ENCODE results near the gene BST1. TPM values are rescaled to one million over a fixed set of nuclear protein-coding genes. Genes with fewer than 3 reads are reported as not detected.

BST1 gene
- 248 TPM for total RNA-seq (2013)
- polyA plus RNA-seq (100 to 1,000 TPM; 140 to 297 (median 266) TPM), polyA minus RNA-seq (108 and 189 TPM in 2 replicates), total RNA-seq (10.2 to 141 (median 99.6) reads per million in 11 experiments)

DNA sequence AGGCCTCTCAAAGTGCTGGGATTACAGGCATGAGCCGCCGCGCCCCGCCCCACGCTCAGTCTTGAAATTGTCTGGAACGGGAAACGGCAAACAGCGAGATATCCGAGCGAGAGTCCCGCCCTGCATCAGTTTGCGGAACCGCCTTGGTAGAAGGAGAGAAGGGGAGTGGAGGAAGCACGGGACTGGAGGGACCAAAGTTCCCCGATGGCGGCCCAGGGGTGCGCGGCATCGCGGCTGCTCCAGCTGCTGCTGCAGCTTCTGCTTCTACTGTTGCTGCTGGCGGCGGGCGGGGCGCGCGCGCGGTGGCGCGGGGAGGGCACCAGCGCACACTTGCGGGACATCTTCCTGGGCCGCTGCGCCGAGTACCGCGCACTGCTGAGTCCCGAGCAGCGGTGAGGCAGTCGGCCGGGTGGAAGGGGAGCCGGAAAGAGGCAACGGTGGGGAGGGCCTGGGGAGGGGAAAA is at the start of gene BST1:
Gene BST1, plus strand, starts transcription at position 125 of the 463 bp plus-strand sequence. Its CDS starts 80 bp downstream, at position 205.
- DNase-seq, result peak; percentile 93 to 96 (median 94)
- Histone ChIP-seq H3K9ac (ENCODE audit: insufficient read depth, low read length, poor library complexity, severe bottlenecking) (peak within 1 kb of the TSS; percentile 79), H4K20me1 (ENCODE audit: insufficient read depth, low read length) (peaks cover 21% of the 10 kb centered on the region), H3K4me1 (ENCODE audit: control insufficient read depth in 1 of 2, insufficient read depth in 2 of 2, low read length in 2 of 2) (peaks cover 68 to 81% of the 10 kb centered on the region in 2 donors), H3K79me2 (ENCODE audit: insufficient read depth, low read length) (peaks cover 68% of the 10 kb centered on the region), H3K36me3 (replicated peaks in 1 of 2; ENCODE audit: control insufficient read depth in 1 of 2, insufficient read depth in 2 of 2, low read length in 2 of 2) (peaks cover 25 to 30% of the 10 kb centered on the region in 2 donors), H3K9me3 (replicated peaks in 1 of 2; ENCODE audit: control insufficient read depth in 1 of 2, insufficient read depth in 1 of 2, low read length in 2 of 2) (no peaks in the 10 kb centered on the region), H3K27me3 (ENCODE audit: control insufficient read depth in 2 of 2, insufficient read depth in 2 of 2, low read length in 2 of 2) (no peaks in the 10 kb centered on the region), H3K4me3 (replicated peaks in 1 of 3; ENCODE audit: low read depth in 2 of 3, low read length in 3 of 3) (peak within 1 kb of the TSS; percentile 60 to 92 (median 63)), H2AFZ (ENCODE audit: insufficient read depth, low read depth, low read length, poor library complexity, severe bottlenecking) (peak within 1 kb of the TSS; percentile 75), H3K4me2 (replicated peaks; ENCODE audit: extremely low read depth, low read length, poor library complexity, severe bottlenecking) (peak within 1 kb of the TSS; percentile 93), H3K27ac (ENCODE audit: low read depth in 1 of 2, low read length in 2 of 2) (peak within 1 kb of the TSS; percentile 70 to 87)
- H3K4me3 Mint-ChIP-seq, result peak within 1 kb of the TSS; percentile 87 to 97
- H3K27me3 Mint-ChIP-seq (ENCODE audit: low read depth in 3 of 3), result peaks cover 0 to 1% (median 1%) of the 10 kb centered on the region in 3 donors
- WGBS (ENCODE audit: insufficient coverage), result under 1% methylated on average over 43 of the region's 43 CpGs
- H3K9me3 Mint-ChIP-seq, result peaks cover 0 to 14% (median 5%) of the 10 kb centered on the region in 7 donors
- intact Hi-C loops (cut with micrococcal nuclease), result loop anchor here in 1 of 2 donors (5.0 to 10.0 kb wide), 2 partner anchors 51 to 698 kb away; partner anchors contain the start of gene CPEB2
- H3K27ac Mint-ChIP-seq, result peak within 1 kb of the TSS; percentile 91 to 97 (median 94)
- TF ChIP-seq, protein P1, sequence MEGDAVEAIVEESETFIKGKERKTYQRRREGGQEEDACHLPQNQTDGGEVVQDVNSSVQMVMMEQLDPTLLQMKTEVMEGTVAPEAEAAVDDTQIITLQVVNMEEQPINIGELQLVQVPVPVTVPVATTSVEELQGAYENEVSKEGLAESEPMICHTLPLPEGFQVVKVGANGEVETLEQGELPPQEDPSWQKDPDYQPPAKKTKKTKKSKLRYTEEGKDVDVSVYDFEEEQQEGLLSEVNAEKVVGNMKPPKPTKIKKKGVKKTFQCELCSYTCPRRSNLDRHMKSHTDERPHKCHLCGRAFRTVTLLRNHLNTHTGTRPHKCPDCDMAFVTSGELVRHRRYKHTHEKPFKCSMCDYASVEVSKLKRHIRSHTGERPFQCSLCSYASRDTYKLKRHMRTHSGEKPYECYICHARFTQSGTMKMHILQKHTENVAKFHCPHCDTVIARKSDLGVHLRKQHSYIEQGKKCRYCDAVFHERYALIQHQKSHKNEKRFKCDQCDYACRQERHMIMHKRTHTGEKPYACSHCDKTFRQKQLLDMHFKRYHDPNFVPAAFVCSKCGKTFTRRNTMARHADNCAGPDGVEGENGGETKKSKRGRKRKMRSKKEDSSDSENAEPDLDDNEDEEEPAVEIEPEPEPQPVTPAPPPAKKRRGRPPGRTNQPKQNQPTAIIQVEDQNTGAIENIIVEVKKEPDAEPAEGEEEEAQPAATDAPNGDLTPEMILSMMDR (IDR thresholded peaks at IDR 0.05), result no peak
- peaks cover 88% of the 10 kb centered on the region for H3K4me1 Mint-ChIP-seq
- H3K36me3 Mint-ChIP-seq, result peaks cover 29 to 46% of the 10 kb centered on the region in 2 donors

DNA sequence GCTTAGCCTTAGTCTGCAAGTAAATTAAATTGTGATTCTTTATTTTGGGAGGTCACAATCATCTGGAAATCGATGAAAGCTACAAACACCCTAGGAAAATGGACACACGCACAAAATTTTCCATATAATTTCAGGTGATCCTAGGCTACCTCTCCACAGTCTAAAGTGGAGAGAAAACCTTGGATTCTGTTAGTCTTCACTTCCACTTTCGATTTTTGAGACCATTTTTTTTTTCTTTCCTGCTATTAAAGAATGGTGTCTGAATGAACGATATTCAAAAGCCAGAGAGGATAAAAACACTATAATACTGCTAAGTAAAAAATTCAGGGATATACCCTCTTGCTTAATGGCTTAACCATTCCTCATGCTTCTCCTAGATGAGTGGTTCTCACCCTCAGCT is 49.4 kb upstream of the BST1 start:
- Mint-ChIP-seq H3K27me3 (ENCODE audit: low read depth in 3 of 3) (no peaks in the 10 kb centered on the region), H3K9me3 (no peaks in the 10 kb centered on the region), H3K4me1 (peaks cover 69% of the 10 kb centered on the region), H3K27ac (peak overlapping the region; percentile 91 to 97 (median 95)), H3K36me3 (peaks cover 16 to 33% of the 10 kb centered on the region in 2 donors), H3K4me3 (peak overlapping the region; percentile 99 to 100)
- TF ChIP-seq, protein P1 (IDR thresholded peaks at IDR 0.05), result no peak
- H3K79me2 ChIP-seq (ENCODE audit: insufficient read depth, low read length), result peaks cover 98% of the 10 kb centered on the region
- peaks cover 61 to 83% of the 10 kb centered on the region in 2 donors for H3K4me1 ChIP-seq (ENCODE audit: control insufficient read depth in 1 of 2, insufficient read depth in 2 of 2, low read length in 2 of 2)
- intact Hi-C loops (cut with micrococcal nuclease), result loop anchor here in 1 of 2 donors (5.0 kb wide), 1 partner anchor 49 kb away; the partner anchor contains the start of gene BST1
- H4K20me1 ChIP-seq (ENCODE audit: insufficient read depth, low read length), result peaks cover 46% of the 10 kb centered on the region
- H3K9ac ChIP-seq (ENCODE audit: insufficient read depth, low read length, poor library complexity, severe bottlenecking), result peak overlapping the region; percentile 86
- WGBS (ENCODE audit: insufficient coverage), result no CpG with 5 or more reads among the region's 4 CpGs
- H3K9me3 ChIP-seq (replicated peaks in 1 of 2; ENCODE audit: control insufficient read depth in 1 of 2, insufficient read depth in 1 of 2, low read length in 2 of 2), result no peaks in the 10 kb centered on the region
- H3K4me3 ChIP-seq (replicated peaks in 1 of 3; ENCODE audit: low read depth in 2 of 3, low read length in 3 of 3), result peak overlapping the region; percentile 69 to 98 (median 95)
- H3K27me3 ChIP-seq (ENCODE audit: control insufficient read depth in 2 of 2, insufficient read depth in 2 of 2, low read length in 2 of 2), result no peaks in the 10 kb centered on the region
- peak overlapping the region; percentile 48 to 97 for H3K27ac ChIP-seq (ENCODE audit: low read depth in 1 of 2, low read length in 2 of 2)
- H2AFZ ChIP-seq (ENCODE audit: insufficient read depth, low read depth, low read length, poor library complexity, severe bottlenecking), result peak overlapping the region; percentile 6
- H3K4me2 ChIP-seq (replicated peaks; ENCODE audit: extremely low read depth, low read length, poor library complexity, severe bottlenecking), result peak overlapping the region; percentile 97
- no peak for DNase-seq
- H3K36me3 ChIP-seq (replicated peaks in 1 of 2; ENCODE audit: control insufficient read depth in 1 of 2, insufficient read depth in 2 of 2, low read length in 2 of 2), result no peaks in the 10 kb centered on the region
